Activated naive CD8-positive, alpha-beta T cell treated with anti-CD3 and anti-CD28 coated beads for 36 hours (primary cell): ENCODE data around the gene COL7A1. TPM values are rescaled to one million over a fixed set of nuclear protein-coding genes. Genes with fewer than 3 reads are reported as not detected.

Experiments used
- DNase-seq: peaks from one replicate; pipeline ENCODE4 v3.0.0; 2021
- H3K27ac Mint-ChIP-seq: one replicate; pipeline ENCODE4 v1.8.0; 2022; ENCODE audit warnings: mild to moderate bottlenecking, moderate library complexity, mixed read lengths
- H3K27me3 Mint-ChIP-seq: one replicate; pipeline ENCODE4 v1.8.0; 2022; ENCODE audit warnings: mild to moderate bottlenecking, mixed read lengths
- H3K36me3 Mint-ChIP-seq: one replicate; pipeline ENCODE4 v1.8.0; 2021; ENCODE audit warnings: mild to moderate bottlenecking, mixed read lengths
- H3K4me1 Mint-ChIP-seq: one replicate; pipeline ENCODE4 v1.8.0; 2021; ENCODE audit warnings: mixed read lengths
- H3K4me3 Mint-ChIP-seq: one replicate; pipeline ENCODE4 v1.8.0; 2022; ENCODE audit warnings: mild to moderate bottlenecking, moderate library complexity, mixed read lengths
- H3K9me3 Mint-ChIP-seq: one replicate; pipeline ENCODE4 v1.8.0; 2022; ENCODE audit warnings: mixed read lengths
- total RNA-seq, 2 experiments: library from RNA; stranded (reverse); gene quantifications; one replicate each; pipeline ENCODE4 v1.2.3, GENCODE V29; 2021

COL7A1 gene
- total RNA-seq, 2 experiments from 2014 or later, result 1.4 to 1.8 TPM

DNA sequence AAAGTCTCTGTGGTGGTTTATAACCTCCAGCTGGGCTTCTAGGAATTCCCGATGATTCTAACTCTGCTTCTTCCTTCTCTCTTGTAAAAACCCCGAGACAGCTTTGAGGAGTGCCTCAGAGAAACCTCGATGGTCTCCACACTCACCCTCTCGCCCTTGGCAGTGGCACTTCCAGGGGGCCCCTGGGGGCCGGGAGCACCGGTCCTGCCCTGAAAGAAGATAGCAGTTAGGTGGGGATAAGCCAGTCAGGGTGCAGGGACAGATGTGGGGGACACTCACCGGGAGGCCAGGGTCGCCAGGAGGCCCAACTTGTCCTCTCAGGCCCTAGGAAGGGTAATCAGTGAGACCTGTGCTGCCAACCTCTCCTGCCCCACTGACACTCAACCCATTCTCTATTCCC lies 9.7 kb downstream of the COL7A1 start:
- no peak overlapping the region for H3K4me3 Mint-ChIP-seq
- DNase-seq, result no peak
- H3K27me3 Mint-ChIP-seq, result peaks cover 21% of the 10 kb centered on the region
- H3K9me3 Mint-ChIP-seq, result no peaks in the 10 kb centered on the region
- no peaks in the 10 kb centered on the region for H3K36me3 Mint-ChIP-seq
- H3K27ac Mint-ChIP-seq, result no peak overlapping the region
- no peaks in the 10 kb centered on the region for H3K4me1 Mint-ChIP-seq

DNA sequence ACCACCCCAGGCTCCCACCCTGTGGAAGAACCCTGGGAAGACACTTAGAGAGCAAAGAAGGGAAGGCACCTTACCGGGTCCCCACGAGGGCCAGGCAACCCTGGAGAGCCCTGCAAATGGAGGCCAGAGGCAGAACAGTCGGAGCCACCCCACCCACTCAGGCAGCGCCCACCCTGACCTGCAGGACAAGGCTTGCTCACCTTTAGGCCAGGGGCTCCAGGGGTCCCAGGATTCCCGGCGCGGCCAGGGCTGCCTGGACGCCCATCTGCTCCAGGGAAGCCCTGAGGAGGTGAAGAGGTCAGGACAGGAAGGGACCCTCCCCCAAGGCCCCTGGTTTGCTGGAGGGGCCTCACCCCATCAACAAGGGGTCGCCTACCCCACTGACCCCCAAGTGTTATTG lies 10.3 kb downstream of the COL7A1 start:
- H3K36me3 Mint-ChIP-seq, result no peaks in the 10 kb centered on the region
- no peaks in the 10 kb centered on the region for H3K4me1 Mint-ChIP-seq
- no peaks in the 10 kb centered on the region for H3K9me3 Mint-ChIP-seq
- no peak overlapping the region for H3K27ac Mint-ChIP-seq
- H3K4me3 Mint-ChIP-seq, result no peak overlapping the region
- peaks cover 17% of the 10 kb centered on the region for H3K27me3 Mint-ChIP-seq
- DNase-seq, result no peak

DNA sequence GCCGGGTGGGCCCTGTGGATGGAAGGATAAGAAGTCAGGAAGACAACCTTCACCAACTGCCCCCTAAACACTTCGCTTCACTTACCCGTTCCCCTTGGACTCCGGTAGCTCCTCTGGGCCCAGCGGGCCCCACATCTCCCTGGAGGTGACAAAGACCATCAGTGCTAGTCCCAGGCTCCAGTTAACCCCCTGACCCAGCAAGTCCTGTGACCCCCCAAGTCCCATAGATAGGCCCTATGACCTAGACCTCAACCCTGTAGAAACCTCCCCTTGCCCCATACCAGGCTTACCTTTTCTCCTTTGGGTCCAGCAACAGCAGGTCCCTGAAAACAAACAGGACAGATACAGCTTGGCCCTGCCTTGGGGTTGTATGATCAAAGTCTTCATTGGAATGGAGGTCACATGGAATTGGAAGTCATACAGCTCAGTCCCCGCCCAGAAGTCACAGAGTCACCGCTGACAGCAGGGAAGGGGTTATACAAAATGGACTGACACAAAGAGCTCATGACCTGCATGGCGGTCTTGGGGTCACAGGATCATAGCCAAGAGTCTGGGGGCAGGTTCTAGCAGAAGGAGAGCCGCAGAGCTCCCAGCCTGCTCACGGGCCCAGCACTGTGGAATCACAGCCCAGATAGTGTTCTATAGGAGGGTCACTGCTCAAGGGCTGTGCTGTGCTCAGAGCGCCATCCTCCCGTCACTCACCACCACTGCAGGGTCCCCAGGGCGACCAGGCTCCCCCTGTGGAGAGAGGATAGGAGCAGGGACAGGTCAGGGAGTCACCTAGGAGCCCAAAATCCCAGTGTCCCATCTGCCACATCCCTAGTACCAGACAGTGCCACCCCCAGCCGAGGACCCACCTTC lies 13.3 kb downstream of the COL7A1 start:
- Mint-ChIP-seq H3K9me3 (no peaks in the 10 kb centered on the region), H3K36me3 (no peaks in the 10 kb centered on the region), H3K4me3 (no peak overlapping the region), H3K27ac (no peak overlapping the region), H3K27me3 (no peaks in the 10 kb centered on the region), H3K4me1 (no peaks in the 10 kb centered on the region)
- no peak for DNase-seq

DNA sequence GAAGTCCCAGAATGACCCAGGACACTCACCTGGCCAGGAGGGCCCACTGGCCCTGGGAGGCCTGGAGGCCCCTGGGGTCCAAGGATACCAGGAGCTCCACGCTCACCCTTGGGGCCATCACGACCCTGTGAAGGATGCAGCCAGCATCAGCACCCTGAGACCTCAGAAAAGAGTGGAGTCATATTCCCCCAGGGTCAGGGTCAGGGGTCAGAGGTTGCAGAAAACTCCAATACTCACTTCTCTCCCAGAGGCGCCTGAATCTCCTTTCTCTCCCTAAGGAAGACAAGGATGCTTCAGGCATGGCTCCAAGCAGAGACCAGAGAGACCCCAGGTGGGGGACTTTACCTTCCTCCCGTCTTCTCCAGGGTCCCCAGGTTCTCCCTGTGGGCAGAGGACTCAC lies 18.5 kb downstream of the COL7A1 start:
- no peak for DNase-seq
- H3K4me3 Mint-ChIP-seq, result no peak overlapping the region
- no peak overlapping the region for H3K27ac Mint-ChIP-seq
- no peaks in the 10 kb centered on the region for H3K4me1 Mint-ChIP-seq
- no peaks in the 10 kb centered on the region for H3K9me3 Mint-ChIP-seq
- H3K27me3 Mint-ChIP-seq, result no peaks in the 10 kb centered on the region
- no peaks in the 10 kb centered on the region for H3K36me3 Mint-ChIP-seq

DNA sequence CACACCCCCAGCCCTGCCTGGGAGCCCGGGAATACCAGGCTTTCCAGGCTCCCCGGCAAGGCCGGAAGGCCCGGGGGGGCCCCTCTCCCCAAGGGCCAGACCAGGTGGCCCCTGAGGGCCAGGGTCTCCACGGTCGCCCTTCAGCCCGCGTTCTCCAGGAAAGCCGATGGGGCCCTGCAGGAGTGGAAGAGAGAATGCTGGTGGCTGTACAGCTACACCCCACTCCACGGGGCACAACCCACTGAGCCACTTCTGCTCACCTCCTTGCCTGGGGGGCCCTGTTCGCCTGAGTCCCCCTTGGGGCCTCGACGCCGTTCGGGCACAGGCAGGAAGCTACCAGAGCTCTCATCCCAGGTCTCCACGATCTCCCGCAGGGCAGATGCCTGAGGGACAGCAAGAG lies 19.8 kb downstream of the COL7A1 start:
- H3K27me3 Mint-ChIP-seq, result no peaks in the 10 kb centered on the region
- H3K9me3 Mint-ChIP-seq, result no peaks in the 10 kb centered on the region
- no peak overlapping the region for H3K4me3 Mint-ChIP-seq
- no peak for DNase-seq
- no peak overlapping the region for H3K27ac Mint-ChIP-seq
- no peaks in the 10 kb centered on the region for H3K4me1 Mint-ChIP-seq
- H3K36me3 Mint-ChIP-seq, result no peaks in the 10 kb centered on the region

DNA sequence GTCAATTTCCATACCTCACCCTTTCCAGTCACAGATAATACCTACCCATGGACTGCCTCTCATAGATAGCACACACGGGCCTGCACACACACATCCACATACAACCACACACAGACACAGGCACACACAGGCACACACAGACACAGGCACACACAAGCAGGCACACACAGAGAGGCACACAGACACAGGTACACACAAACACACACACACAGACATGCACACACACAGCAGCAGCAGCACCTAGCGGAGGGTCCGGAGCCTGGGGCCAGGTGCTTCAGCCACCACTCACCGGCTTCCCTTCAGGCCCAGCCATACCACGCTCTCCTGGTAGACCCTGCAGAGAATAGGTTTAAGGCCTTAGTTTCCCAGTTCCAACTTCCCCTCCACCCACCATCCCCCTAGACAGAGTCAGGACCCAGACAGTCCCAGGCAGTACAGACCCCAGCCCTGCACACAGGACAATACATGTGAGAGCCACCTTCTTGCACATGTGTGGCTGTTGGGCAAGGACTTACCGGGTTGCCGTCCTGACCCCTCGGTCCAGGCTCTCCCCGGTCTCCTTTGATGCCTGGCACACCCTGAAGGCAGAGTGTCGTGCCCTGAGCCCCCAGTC lies 21.1 kb downstream of the COL7A1 start:
- Mint-ChIP-seq H3K27me3 (no peaks in the 10 kb centered on the region), H3K36me3 (no peaks in the 10 kb centered on the region), H3K4me3 (no peak overlapping the region), H3K9me3 (no peaks in the 10 kb centered on the region), H3K4me1 (no peaks in the 10 kb centered on the region), H3K27ac (no peak overlapping the region)
- no peak for DNase-seq

DNA sequence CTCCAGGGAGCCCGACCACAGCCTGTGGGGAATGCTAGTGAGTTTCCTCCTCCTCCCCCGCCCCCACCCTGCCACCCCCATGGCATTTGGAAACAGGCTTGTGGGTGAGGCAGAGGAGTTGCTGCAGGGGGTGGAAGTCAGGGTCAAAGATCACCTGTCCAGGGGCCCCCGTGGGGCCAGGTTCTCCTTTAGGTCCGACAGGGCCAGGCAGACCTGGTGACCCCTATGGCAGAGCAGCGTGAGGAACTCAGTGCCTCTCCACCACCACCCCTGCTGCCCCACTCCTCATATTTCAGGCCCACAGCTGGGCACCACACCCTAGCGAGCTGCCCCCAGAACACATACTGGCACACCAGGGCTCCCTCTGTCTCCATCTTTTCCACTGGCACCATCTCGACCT lies 22.6 kb downstream of the COL7A1 start:
- Mint-ChIP-seq H3K36me3 (no peaks in the 10 kb centered on the region), H3K9me3 (no peaks in the 10 kb centered on the region), H3K27ac (no peak overlapping the region), H3K4me1 (no peaks in the 10 kb centered on the region), H3K27me3 (no peaks in the 10 kb centered on the region), H3K4me3 (no peak overlapping the region)
- no peak for DNase-seq

DNA sequence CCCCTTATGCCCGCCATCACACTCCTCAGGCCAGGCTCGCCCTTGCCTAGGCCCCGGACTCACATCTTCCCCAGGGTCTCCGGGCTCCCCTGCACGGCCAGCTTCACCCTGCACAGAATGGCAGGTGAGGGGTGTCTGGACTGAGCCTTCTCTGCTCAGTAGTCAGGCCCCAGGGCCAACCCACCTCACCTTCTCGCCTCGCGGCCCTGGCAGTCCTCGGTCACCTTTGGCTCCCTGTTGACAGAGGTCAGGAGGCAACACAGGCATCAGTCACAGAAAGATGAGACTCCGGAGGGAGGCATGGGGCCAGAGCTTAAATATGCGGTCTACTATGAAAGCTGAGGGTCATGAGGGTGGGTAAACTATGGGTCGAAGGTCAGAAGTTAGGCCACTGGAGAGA lies 23.2 kb downstream of the COL7A1 start:
- DNase-seq, result no peak
- no peak overlapping the region for H3K4me3 Mint-ChIP-seq
- no peaks in the 10 kb centered on the region for H3K9me3 Mint-ChIP-seq
- H3K36me3 Mint-ChIP-seq, result no peaks in the 10 kb centered on the region
- no peak overlapping the region for H3K27ac Mint-ChIP-seq
- H3K4me1 Mint-ChIP-seq, result no peaks in the 10 kb centered on the region
- no peaks in the 10 kb centered on the region for H3K27me3 Mint-ChIP-seq

DNA sequence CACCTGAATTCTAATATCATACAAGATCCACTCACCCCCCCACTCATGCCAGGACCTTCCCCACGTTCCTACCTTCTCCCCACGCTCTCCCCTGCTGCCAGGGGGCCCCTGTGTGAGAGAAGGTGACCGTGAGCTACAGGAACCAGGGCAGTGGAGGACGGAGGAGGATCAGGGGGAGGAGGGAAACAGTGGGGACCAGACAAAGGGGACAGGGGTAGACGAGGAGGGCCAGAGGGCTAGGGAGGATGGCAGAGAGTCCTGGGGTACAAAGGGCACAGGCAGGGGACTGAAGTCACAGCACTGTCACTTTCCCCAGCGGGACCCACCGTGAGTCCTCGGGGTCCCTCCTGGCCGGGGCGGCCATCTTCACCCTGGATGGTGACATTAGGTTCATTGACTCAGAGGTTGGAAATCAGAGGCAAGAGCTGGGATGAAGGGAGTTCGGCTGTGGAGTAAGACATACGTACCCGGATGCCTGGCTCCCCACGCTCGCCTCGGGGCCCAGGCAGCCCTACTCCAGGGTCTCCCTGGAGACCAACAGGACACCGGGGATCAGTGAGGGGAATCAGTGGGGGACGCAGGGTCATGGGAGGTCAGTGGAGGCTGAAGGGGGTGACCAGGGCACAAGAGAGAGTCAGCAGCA lies 25.2 kb downstream of the COL7A1 start:
- no peak overlapping the region for H3K27ac Mint-ChIP-seq

DNA sequence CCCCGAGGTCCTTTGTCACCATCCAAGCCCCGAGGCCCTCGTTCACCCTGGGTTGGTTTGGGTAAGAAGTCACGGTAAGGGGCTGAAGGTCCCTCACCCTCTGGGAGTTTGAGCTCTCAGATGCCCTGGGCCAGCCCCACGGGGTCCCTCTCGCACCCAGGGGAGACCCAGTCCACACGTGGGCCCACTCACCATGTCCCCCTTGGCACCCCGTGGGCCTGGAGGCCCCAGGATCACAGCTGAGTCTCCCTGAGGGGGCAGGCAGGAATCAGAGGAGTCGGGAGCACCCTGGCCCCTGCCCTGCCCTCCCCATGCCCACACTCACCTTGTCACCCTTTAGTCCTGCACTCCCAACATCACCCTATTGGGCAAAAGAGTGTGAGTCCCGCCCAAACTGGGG lies 25.7 kb downstream of the COL7A1 start:
- Mint-ChIP-seq H3K36me3 (no peaks in the 10 kb centered on the region), H3K4me1 (peaks cover 6% of the 10 kb centered on the region), H3K4me3 (no peak overlapping the region), H3K27ac (no peak overlapping the region), H3K9me3 (no peaks in the 10 kb centered on the region), H3K27me3 (no peaks in the 10 kb centered on the region)
- no peak for DNase-seq

More for the DNA sequence above, 25.2 kb downstream of the COL7A1 start:
- Mint-ChIP-seq H3K9me3 (no peaks in the 10 kb centered on the region), H3K4me1 (peaks cover 6% of the 10 kb centered on the region), H3K4me3 (no peak overlapping the region), H3K36me3 (no peaks in the 10 kb centered on the region), H3K27me3 (no peaks in the 10 kb centered on the region)
- DNase-seq, result no peak

DNA sequence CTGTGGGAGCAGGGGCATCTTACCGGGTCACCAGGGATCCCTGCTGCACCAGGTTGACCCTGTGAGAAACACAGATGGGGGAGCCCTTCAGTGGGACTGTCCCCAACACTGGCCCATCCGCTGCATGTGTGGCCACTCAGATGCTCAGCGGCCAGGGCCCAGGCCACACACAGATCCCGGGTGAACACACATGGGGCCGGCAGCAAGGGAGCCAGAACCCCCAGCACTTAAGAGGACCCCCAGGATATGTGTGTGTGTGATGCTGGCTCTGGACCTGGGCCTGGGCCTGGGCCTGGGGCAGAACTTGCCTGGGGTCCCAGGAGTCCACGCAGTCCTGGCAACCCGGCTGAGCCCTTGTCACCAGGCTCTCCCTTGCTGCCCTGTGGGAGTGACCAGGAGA lies 26.7 kb downstream of the COL7A1 start:
- DNase-seq, result no peak
- H3K9me3 Mint-ChIP-seq, result no peaks in the 10 kb centered on the region
- H3K27ac Mint-ChIP-seq, result no peak overlapping the region
- H3K36me3 Mint-ChIP-seq, result no peaks in the 10 kb centered on the region
- H3K4me3 Mint-ChIP-seq, result no peak overlapping the region
- H3K27me3 Mint-ChIP-seq, result no peaks in the 10 kb centered on the region
- peaks cover 9% of the 10 kb centered on the region for H3K4me1 Mint-ChIP-seq

DNA sequence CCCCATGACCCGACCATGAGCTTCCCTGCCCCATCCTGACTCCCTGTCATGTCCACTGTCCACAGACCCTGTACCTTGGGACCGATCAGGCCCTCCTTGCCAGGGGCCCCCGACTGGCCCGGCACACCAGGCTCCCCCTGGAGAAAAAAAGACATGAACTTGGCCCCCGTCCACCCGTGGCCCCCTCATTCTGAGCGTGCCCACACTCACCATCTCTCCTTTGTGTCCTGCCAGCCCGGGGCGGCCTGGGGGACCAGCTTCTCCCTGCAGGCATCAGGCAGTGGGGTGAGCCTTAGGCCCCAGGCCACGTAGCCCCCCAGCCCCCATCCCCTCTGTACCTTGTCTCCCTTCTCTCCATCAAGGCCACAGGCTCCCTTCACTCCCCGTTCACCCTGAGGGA lies 27.6 kb downstream of the COL7A1 start:
- no peak overlapping the region for H3K27ac Mint-ChIP-seq
- no peak for DNase-seq
- no peaks in the 10 kb centered on the region for H3K36me3 Mint-ChIP-seq
- H3K9me3 Mint-ChIP-seq, result no peaks in the 10 kb centered on the region
- H3K4me3 Mint-ChIP-seq, result no peak overlapping the region
- H3K27me3 Mint-ChIP-seq, result no peaks in the 10 kb centered on the region
- peaks cover 9% of the 10 kb centered on the region for H3K4me1 Mint-ChIP-seq

DNA sequence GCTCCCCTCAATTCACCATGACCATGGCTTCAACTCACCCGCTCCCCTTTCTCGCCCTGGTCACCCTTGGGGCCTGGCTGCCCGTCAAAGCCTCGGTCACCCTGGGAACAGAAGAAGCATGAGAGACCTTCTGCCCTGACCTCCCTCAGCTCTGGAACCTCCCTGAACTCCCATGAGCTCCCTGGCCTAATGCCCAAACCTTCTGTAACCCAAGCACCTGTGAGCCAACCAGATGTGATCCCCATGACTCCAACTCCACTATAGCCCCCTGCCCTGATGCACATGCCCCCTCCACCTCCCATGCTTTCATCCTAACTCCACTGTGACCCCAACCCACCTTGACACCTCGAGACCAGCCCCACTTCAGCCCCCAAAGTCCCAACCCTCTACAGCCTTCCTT lies 28.0 kb downstream of the COL7A1 start:
- Mint-ChIP-seq H3K4me3 (no peak overlapping the region), H3K36me3 (no peaks in the 10 kb centered on the region), H3K9me3 (no peaks in the 10 kb centered on the region), H3K27ac (no peak overlapping the region), H3K4me1 (peaks cover 9% of the 10 kb centered on the region), H3K27me3 (no peaks in the 10 kb centered on the region)
- no peak for DNase-seq

DNA sequence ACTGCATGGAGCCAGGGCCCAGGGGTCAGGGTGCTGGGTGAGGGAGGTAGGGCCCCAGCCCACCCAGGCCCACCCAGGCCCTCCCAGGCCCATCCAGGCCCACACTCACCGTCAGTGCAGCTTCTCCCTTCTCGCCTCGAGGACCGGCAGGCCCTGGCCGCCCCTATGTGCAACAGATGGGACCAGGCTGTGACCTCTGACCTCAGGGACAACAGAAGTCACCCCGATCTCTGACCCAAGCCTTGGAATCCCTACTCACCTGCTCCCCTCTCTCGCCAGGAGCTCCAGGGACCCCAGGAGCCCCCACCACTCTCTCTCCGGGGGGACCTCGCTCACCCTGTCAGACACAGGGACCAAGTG lies 28.7 kb downstream of the COL7A1 start:
- no peaks in the 10 kb centered on the region for H3K9me3 Mint-ChIP-seq
- H3K36me3 Mint-ChIP-seq, result no peaks in the 10 kb centered on the region
- DNase-seq, result no peak
- no peak overlapping the region for H3K4me3 Mint-ChIP-seq
- H3K27me3 Mint-ChIP-seq, result no peaks in the 10 kb centered on the region
- H3K27ac Mint-ChIP-seq, result no peak overlapping the region
- peaks cover 9% of the 10 kb centered on the region for H3K4me1 Mint-ChIP-seq

DNA sequence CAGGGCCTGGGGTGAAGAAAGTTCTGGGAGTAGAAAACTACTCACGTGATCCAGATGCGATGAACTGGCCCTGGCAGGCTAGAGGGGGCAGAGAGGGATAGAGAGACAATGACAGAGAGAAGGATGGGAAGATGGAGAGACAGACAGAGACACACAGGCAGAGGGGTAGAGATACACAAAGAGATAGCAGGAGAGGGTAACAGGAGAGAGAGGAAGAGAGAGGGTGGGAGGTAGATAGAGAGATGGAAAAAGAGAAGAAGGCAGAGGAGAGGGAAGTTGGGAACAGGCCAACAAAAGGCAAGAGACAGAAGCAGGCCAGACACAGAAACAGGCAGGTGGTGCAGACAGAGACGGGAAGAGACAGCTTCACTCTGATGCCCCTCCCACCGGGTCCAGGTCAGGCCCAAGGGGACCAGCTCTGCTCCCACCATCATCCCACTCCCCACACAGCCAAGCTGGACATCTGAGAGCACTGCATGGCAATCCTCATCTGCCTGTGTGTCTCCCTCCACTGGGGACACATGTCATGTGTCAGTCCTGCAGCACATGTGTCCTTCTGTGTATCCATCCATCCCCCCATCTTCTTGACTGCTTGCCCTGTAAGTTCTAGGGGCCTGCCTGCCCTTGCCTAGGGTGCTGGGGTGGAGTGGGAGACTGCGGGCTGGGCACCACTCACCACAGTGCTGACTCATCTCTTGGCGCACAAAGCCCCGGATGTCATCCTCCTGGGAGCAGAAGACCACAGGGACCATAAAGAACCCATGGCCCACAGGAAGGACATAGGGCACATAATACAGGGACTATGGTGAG lies 29.3 kb downstream of the COL7A1 start:
- H3K27me3 Mint-ChIP-seq, result no peaks in the 10 kb centered on the region
- H3K36me3 Mint-ChIP-seq, result no peaks in the 10 kb centered on the region
- H3K9me3 Mint-ChIP-seq, result no peaks in the 10 kb centered on the region
- H3K4me1 Mint-ChIP-seq, result peaks cover 10% of the 10 kb centered on the region
- H3K4me3 Mint-ChIP-seq, result no peak overlapping the region
- DNase-seq, result peak; percentile 14
- no peak overlapping the region for H3K27ac Mint-ChIP-seq
